HG03025 (cell line): ENCODE data around the gene PHF12.
"Not testable (repeated sequence)": the region's sequence is repeated elsewhere in the genome, so short reads cannot be mapped to it uniquely, and the experiment has no call there.

Experiments
- ATAC-seq: cut with Tn5 transposase; IDR thresholded peaks from one replicate; pipeline ENCODE4 v1.9.1; 2021; ENCODE audit warnings: mild to moderate bottlenecking, moderate library complexity; ENCODE audit not compliant: unreplicated experiment, low FRiP score

PHF12 gene

DNA sequence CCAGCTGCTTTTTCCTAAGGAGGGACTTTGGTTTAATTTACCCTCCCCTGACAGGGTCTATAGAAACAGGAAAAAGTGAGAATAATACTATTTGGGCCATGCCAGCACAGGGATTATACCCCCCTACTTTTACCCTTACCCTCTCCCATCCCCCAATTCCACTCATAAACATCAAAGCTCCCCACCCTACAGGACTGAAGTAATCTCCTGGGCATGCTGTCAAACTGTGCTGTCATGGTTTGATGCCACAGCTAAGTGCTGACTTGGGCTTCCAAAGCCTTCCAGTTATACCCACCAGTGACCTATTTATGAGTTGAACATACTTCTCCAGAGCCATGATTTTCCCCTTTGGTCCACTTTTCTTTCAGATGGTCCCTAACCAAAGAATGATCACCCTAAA lies 12.8 kb downstream of the PHF12 start:
- no peak for ATAC-seq

DNA sequence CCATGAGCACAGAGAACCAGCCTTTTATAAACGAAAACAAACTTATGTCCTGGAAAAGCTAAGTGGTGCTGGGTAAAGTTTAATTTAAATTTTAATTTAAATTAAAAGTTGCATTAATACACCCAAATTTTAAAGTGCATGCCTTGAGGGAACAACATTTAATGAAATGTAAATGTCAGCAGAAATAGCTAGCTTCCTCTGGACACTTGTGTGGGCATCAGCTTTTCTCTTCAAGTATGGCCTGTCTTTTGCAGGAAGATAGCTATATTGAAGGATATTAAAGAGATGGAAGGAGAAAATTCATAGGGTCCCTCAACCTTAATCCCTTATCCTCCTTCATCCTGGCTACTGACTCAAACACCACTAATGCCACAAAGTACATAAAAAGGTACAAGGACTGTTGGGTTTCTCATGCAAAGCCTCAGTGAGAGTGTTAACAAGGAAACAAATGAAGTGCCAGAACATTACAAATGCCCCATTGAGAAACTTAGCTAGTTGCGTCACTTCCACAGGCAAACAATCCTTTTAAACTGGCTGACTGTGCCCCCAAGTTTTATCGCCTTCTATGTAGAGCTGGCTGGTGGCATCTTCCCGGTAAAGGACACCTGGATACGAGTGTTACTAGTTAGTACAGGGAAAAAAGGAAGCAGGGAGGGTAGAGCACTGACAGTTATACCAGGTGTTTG lies 14.1 kb downstream of the PHF12 start:
- ATAC-seq: no peak

DNA sequence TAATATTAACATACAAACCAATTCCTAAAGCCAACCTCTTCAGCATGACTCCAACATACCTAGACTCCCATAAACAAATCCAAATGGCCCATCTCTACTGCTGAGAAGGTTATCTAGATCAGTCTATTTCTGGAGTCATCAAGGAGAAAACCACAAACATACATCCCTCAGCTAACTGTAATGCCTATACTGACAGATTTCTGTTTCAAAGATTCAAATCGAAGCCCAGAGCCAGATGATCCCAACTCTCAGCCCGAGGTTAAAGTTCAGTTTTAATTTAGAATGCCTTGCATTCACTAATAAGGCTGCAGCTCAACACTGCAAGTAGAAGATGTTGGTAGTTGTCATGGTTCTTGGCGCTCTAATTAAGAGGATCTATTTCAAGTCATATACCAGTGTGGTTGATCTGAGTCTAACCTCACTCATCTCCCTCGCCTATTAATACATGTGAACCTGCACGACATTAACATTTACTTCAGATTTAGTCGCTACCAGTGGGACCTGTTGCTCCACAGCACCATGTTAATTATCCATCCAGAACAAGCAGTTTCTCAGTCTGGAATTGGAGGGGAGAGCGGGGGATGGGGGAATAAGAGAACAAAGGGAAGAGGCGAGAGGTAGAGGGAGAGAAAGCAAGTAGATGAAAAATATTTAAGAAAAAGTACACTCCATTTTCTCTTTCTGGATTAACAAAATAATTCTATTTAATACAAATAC lies 15.4 kb downstream of the PHF12 start:
- no peak for ATAC-seq

DNA sequence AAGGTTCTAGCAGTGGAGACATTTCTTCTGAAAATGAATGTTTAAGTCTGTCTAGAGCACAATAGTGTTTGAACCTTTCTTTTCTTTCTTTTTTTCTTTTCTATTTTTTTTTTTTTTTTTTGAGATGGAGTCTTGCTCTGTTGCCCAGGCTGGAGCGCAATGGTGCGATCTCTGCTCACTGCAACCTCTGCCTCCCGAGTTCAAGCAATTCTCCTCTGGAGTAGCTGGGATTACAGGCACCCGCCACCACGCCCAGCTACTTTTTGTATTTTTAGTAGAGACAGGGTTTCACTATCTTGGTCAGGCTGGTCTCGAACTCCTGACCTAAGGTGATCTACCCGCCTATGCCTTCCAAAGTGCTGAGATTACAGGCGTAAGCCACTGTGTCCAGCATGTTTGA lies 16.8 kb downstream of the PHF12 start:
- ATAC-seq: not testable (repeated sequence)

DNA sequence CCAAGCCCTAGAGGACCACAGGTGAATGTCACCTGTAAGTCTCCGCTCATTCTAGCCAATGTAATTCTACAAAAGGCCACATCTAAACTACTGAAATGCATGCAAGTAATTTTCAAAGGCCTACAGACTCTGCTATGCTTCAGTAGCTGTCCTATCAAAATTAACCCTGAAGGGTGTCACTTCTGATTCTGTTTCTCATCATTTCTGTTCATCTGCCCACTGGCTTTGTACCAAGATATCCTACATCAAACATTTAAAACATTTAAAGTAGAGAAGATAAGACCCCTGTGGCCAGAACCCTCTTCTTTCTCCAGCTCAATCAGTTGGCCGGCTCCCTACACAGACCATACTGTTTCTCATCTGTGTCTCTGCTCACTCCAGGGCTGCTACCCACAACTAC lies 21.5 kb downstream of the PHF12 start:
- no peak for ATAC-seq

DNA sequence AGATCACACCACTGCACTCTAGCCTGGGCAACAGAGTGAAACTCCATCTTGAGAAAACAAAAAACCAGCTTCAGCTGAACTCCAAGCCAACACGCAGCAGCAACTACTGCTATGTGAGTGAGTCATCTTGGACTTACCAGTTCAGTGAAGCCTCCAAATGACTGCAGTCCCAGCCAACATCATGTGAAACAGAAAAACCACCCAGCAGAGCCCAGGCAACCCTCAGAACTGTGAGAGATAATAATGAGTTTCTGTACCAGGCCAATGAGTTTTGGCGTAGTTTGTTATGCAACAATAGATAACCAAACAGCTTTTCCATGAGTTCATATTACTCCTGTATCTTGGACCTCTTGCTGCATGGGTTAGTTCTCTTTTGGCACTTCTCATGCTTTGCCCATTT lies 23.3 kb downstream of the PHF12 start:
- ATAC-seq: no peak

DNA sequence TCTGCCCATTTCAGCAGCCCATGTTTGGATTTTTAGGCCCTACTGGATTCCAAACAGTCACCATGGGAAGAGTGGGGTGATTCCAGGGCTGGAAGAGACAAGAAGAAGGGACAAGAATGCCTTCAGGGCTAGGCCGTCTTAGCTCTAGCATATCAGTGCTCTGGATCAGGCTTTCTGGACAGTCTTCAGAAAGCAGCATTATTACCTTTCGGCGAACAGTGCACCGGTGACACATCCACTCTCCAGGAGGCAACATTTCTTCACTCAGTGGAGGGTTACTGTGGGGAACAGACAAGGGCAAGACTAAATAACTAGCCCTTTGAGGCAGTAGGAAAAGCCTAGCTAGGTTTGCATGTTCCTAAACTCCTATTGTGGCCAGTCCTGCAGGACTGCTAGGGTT lies 24.5 kb downstream of the PHF12 start:
- no peak for ATAC-seq

DNA sequence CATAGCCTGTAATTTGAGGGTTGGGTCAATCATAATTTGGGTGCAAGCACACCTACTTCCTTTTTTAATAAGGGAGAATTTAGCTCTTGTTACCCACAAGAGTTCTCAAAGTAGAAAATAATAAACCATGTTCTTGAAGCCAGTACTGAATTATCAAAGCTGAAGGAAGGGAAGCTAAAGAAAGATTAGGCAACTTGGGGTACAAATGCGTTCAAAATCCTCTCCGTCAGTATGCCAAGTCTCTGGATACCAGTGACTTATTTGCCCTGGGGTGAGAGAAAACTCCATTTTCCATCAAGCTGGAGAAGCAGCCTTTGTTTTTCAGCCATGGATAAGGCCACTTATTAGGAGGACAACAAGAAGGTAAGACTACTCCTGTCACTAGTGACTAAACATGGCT lies 25.0 kb downstream of the PHF12 start:
- no peak for ATAC-seq

DNA sequence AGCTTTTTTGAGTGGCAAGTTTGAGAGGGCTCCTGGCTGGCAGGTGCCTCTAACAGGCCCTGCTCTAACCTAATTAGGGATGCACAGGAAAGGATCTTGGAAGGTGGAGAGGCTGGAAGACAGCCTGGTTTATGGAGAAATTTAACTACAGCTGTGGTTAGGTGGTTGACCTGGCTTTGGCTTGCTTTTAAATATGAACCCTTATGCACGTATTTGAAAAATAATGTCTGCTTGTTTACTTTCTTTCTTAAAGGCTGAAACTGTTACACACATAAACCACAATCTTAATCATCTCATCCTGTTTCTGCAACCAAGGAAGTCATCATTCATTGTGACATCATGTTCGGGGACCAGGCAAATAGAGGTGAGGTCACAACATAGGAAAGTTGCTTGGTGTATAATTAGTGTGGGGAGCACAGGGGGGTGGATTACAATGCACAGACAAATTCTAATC lies 25.4 kb downstream of the PHF12 start:
- no peak for ATAC-seq

DNA sequence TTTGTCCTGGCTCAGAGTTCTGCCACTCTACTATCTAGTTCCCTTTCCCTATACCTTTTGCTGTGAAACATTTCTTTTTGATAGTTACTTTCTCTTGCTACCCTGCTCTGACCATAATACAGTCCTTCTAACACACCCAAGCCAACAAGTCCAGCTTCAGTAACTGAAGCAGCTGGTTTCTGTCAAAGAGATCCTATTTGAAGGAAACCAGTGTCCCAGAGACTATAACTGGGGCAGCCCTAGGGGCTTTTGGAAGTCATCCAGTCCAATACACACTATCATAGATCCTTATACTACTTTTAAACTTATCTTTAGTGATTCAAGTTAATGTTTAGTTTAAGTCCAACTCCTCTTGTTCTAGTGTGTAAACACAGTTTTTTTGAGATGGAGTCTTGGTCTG lies 31.1 kb downstream of the PHF12 start:
- ATAC-seq: no peak

DNA sequence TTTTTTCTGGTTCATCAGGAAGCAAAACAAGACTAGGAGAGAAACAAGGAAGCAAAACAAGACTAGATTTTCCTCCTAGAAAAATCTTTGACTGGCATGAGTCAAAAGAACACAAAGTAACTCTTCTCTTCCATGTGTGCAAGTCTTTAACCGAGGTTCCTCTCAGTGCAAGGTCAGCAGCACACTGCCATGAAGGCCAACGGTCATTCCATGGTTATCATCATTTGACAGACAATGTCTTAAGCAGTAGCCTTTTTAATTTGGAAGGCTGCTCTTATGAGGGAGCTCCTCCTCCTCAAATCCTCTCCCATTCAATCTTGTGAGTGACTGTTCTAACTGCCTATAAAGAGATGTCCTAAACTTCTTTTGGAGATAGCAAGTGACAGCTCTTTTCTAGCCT lies 33.0 kb downstream of the PHF12 start:
- no peak for ATAC-seq

DNA sequence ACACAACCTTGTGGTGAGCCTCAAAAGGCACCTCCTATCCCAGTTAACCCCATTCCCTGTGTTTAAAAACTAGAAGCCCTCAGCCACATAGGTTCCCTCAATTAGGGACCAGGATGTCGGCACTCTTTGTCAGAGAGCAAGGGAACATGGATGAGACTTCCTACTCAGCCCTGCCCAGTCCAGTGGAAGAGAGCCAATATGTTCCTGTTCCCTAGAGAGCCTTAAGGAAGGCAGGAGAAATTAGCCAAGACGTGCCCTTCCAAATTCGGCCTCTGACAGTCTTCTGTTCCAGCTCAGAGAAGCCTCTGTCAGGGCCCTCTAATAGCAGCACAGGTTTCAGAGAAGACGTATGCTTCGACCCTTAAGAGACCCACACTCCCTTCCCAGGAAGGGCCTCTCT lies 33.9 kb downstream of the PHF12 start:
- ATAC-seq: no peak

DNA sequence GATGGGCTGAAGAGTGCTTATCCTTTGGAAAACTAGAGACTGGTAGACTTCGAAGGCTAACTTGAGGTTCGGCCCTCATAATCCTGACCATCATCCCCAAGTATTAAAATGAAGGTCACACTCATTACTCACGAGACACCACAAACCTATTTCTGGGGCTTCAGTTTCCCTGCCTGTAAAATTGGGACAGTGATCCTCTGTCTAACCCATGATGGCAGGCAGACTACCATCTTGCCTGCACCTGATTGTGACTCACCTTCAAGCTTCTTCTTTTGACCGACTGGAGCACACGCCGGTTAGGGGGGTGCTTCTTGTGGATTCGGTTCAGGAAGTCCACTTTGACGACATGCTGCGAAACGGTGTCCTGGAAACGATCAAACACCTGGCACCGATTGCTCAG lies 34.3 kb downstream of the PHF12 start:
- no peak for ATAC-seq

DNA sequence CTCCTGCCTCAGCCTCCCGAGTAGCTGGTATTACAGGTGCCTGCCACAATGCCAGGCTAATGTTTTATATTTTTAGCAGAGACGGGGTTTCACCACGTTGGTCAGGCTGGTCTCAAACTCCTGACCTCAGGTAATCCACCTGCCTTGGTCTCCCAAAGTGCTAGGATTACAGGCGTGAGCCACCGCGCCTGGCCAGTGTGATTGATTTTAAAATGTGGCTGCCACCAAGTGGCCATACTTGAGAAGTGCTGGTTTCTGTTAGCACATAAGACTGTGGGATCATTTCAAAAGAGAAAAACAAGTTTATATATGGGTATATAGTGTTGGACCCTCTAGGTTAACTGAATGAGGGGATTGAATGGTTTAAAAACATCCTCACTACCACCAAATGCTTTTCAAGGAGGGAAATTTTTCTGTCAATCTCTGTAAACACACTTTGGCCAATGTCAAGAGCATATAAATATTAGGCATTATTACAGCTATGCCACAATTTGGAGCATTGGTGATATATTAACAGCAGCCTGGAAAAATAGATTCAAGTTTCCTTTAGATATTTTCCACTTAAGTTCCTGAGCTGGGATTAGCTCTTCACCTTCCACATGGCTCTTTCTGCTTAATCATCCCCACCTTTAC lies 34.9 kb downstream of the PHF12 start:
- ATAC-seq: no peak

DNA sequence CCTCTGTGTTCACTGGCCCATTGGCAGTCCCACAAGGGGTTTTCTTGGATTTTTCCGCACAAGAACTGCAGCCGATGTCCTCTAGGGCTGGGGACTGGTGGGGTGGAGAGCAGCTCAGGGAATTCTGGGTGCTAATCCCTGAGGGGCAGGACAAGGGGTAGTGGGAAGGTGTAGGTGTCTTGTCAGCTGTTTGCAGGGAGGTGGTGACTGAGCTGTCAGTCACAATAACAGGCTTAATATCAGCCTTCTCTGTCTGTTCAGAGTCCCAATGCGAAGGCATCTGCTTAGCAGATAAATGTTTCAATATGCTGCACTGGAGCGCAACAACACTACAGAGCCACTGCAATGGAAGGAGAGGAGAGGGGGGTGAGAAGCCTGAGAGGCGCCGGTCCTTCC lies 38.4 kb downstream of the PHF12 start:
- no peak for ATAC-seq

DNA sequence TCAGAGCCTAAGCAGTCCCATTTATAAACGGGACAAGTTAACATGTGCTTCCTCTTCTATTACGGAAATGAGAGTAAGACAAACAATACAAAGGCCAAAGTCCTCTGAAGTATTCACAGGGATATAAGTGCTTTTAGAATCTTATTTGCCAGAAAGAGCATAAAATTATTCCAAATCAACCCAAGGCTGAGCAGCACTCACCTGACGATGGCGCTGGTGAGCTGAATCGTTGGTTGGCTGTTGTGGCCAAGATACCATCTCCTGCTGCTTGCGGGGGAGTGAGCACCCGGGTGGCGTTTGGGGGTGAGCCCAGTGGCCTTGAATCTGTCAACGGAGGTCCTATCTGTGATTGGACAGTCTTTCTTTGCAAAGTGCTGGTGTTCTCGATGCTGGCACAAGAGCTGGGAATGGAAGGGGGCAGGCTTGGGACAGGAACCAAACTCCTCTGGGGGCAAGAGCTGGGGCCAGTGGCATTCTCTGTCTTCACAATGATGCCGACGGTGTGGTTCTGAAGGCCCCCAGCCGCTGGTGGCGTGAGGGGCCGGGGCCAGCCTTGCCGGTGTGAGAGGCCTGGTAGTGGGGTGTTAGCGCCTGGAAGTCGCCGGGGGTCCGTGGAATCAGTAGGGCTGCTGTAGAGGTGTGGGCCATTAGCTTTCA lies 38.9 kb downstream of the PHF12 start:
- no peak for ATAC-seq

DNA sequence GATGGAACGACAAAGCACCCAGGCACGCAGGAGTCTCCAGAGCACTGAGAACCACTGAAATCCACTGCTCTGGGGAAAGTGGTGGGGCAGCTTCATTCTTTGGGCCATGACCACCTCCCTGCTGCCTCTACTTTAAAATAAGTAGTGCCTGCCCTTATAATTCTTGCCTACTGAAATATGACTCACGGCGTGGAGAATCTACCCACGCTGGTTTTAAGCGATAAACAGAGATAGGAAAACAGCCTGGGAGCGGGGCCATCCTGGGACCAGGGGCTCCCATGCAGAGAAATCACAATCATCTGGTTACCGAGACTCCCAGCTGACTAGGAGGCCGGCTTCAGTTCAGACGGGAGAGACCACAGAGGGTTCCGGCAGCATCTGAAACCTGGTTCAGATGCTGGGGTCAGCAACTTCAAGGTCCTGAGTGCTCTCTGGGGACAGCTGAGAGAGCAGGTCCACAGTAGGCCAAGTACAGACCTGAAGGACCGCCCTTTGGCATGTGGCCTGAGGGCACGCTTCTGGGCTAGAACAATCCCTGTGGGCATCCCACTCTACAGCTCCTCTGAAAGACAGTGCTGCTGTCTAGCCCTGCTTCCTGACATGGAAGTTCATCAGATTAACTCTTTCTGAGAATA lies 39.8 kb downstream of the PHF12 start:
- ATAC-seq: no peak

DNA sequence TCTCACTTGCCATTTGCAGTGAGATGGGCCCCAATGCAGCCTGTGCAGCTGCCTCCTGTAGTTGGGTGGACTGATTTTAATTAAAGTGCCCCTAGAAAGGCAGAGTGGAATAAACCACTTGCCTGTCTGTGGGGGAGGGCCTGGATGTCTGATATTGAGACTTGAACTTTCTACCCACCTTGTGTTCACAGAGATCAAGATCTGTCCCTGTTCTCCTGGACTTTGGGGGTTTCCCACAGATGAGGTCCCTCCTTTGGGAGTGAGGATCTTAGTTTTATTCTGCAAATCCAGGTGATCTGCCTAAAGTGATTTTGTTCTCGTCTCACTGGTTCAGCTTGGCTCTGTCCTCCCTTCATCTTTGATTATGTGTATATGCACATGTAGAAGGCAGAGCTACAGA lies 40.8 kb downstream of the PHF12 start:
- ATAC-seq: no peak

DNA sequence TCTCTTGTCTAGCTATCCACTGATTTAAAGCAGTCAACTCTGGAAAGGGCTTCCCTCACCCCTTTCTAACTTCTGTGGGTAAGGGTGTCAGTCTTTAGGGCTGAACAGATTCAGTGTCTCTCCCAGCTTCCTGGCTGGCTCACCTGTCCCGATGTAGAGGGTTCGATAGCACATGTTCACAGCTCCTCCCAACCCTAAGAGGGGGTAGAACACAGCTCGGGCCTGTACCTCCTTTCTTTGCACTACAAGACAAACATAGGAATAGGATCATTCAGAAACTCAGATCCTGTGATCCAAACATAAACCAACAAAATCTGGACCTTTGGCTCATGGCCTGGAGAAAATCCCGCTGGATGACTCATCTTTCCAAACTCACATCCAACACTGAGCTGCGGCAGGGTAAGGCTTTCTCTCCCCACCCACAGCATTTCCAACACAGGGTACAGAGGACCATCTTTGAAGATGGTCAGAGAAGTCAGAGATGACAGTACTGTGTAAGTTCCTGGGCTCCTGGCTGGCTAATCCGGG lies 42.6 kb downstream of the PHF12 start:
- no peak for ATAC-seq

DNA sequence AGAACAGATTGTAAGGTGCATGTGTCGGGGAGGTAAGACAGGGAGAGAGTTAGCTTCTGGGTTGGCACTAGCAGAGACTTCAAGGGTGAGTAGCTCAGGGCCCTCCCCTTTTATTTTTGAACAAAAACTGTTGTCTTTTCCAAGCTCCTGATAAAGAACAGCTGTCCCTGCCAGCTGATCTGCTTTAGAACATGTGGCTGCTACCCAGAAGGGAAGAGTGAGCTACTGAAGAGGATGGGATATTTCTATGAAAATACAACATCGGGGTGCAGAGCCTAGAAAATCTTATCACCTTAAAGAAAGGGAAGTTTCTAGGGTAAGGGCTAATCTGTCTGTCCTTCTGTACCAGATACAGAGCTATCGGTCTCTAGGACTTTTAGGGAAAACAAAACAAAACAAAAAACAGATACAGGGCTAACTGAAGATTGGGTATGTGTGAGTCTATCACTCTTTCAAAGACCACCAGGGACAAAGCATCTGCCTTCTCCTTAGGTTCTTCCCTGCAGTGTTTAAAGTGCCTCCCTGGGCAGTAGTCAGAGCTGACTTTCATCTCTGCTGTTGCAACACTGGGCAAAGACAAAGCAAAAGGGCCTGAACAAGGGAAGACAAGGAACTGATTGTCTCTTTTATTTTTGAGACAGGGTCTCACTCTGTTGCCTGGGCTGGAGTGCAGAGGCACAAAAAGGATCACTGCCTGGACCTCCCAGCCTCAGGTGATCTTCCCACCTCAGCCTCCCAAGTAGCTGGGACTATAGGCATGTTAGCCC lies 43.4 kb downstream of the PHF12 start:
- no peak for ATAC-seq
